OCI-LY1 (cell line): ENCODE measurements around the gene UBASH3B.
A peak's percentile ranks its signal among the peaks of the same experiment; 100 is the strongest.

Experiments used
- H2AFZ ChIP-seq: fragments of 200-600 bp; sonication (generic), shearing (Covaris generic); 2 replicates; pipeline ENCODE4 v1.6.0; 2014; ENCODE audit warnings: antibody characterized with exemption, mild to moderate bottlenecking, low read length
- H3F3A ChIP-seq: fragments of 200-600 bp; sonication (generic), shearing (Covaris generic); 2 replicates; pipeline ENCODE4 v1.6.0; 2014; ENCODE audit warnings: mild to moderate bottlenecking, antibody characterized with exemption, low read length, moderate library complexity; ENCODE audit not compliant: insufficient read depth
- H3K27ac ChIP-seq: fragments of 200-600 bp; sonication (generic); 2 replicates; pipeline ENCODE4 v1.5.1; 2014; ENCODE audit warnings: low read length, mixed run types, mild to moderate bottlenecking, low read depth; ENCODE audit not compliant: poor library complexity, severe bottlenecking
- H3K27me3 ChIP-seq: fragments of 200-600 bp; sonication (generic); 2 replicates; pipeline ENCODE4 v1.6.0; 2014; ENCODE audit warnings: antibody characterized with exemption, mild to moderate bottlenecking, low read length, moderate library complexity; ENCODE audit not compliant: insufficient read depth
- H3K36me3 ChIP-seq: fragments of 200-600 bp; sonication (generic); 2 replicates; pipeline ENCODE4 v1.6.1; 2014; ENCODE audit warnings: mild to moderate bottlenecking, antibody characterized with exemption, low read length, moderate library complexity, mixed read lengths; ENCODE audit not compliant: insufficient read depth
- H3K4me1 ChIP-seq: fragments of 200-600 bp; sonication (generic); 2 replicates; pipeline ENCODE4 v1.5.1; 2014; ENCODE audit warnings: mild to moderate bottlenecking, low read length, moderate library complexity; ENCODE audit not compliant: insufficient read depth, severe bottlenecking
- H3K4me2 ChIP-seq: fragments of 200-600 bp; sonication (generic), shearing (Covaris generic); 2 replicates; pipeline ENCODE4 v1.6.1; 2014; ENCODE audit warnings: low read length
- H3K4me3 ChIP-seq: fragments of 200-600 bp; sonication (generic); 2 replicates; pipeline ENCODE4 v1.5.1; 2014; ENCODE audit warnings: low read length, low read depth, mild to moderate bottlenecking, mixed read lengths; ENCODE audit not compliant: poor library complexity, severe bottlenecking
- H3K79me2 ChIP-seq: fragments of 200-600 bp; shearing (Covaris generic); 2 replicates; pipeline ENCODE4 v1.6.1; 2016; ENCODE audit warnings: mixed run types, low read length, mixed read lengths; ENCODE audit not compliant: insufficient read depth
- H3K9ac ChIP-seq: fragments of 200-600 bp; sonication (generic), shearing (Covaris generic); 2 replicates; pipeline ENCODE4 v1.6.1; 2014; ENCODE audit warnings: mild to moderate bottlenecking, low read length, mixed read lengths
- H3K9me2 ChIP-seq: fragments of 200-600 bp; sonication (generic), shearing (Covaris generic); 2 replicates; pipeline ENCODE4 v1.6.1; 2014; ENCODE audit warnings: low read depth, mild to moderate bottlenecking, low read length, mixed read lengths
- H3K9me3 ChIP-seq: fragments of 200-600 bp; shearing (Covaris generic); 2 replicates; pipeline ENCODE4 v1.6.1; 2014; ENCODE audit warnings: low read length, mixed read lengths
- H4K20me1 ChIP-seq: fragments of 200-600 bp; sonication (generic), shearing (Covaris generic); 2 replicates; pipeline ENCODE4 v1.6.0; 2016; ENCODE audit warnings: mild to moderate bottlenecking, low read length; ENCODE audit not compliant: insufficient read depth
- EZH2 ChIP-seq: fragments of 200-600 bp; sonication (generic), shearing (Covaris generic); IDR thresholded peaks from 2 replicates; pipeline ENCODE4 v1.8.0; 2017; ENCODE audit warnings: borderline replicate concordance, mixed run types, mild to moderate bottlenecking, antibody characterized with exemption, low read length, moderate library complexity, mixed read lengths
- TF ChIP-seq, protein P1 (sequence below): fragments of 200-600 bp; sonication (generic), shearing (Covaris generic); IDR thresholded peaks from 2 replicates; pipeline ENCODE4 v1.5.1; 2017; ENCODE audit warnings: mild to moderate bottlenecking, antibody characterized with exemption, low read length, moderate library complexity, mixed read lengths

UBASH3B gene

DNA sequence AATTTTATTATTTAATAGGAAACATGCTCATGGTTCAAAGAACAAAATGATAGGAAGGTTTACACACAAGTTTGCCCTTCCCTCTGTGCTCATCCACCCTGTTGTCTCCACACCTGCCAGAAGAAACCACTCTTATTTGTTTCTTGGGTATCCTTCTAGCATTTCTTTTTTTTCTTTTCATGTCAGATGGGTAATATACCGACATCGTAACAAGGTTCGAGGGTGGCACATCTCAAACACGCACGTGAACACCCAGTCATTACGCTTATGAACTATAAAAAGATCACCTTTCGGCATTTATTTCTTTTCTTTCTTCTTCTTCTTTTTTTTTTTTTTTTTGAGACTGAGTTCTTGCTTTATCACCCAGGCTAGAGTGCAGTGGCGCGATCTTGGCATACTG is 70.5 kb downstream of the UBASH3B start:
- TF ChIP-seq EZH2 = no peak
- TF ChIP-seq, protein P1, sequence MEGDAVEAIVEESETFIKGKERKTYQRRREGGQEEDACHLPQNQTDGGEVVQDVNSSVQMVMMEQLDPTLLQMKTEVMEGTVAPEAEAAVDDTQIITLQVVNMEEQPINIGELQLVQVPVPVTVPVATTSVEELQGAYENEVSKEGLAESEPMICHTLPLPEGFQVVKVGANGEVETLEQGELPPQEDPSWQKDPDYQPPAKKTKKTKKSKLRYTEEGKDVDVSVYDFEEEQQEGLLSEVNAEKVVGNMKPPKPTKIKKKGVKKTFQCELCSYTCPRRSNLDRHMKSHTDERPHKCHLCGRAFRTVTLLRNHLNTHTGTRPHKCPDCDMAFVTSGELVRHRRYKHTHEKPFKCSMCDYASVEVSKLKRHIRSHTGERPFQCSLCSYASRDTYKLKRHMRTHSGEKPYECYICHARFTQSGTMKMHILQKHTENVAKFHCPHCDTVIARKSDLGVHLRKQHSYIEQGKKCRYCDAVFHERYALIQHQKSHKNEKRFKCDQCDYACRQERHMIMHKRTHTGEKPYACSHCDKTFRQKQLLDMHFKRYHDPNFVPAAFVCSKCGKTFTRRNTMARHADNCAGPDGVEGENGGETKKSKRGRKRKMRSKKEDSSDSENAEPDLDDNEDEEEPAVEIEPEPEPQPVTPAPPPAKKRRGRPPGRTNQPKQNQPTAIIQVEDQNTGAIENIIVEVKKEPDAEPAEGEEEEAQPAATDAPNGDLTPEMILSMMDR = no peak
- Histone ChIP-seq H3K4me1 (peaks cover 13% of the 10 kb centered on the region), H3K9me3 (no peaks in the 10 kb centered on the region), H2AFZ (no peak overlapping the region), H3K36me3 (no peaks in the 10 kb centered on the region), H3K4me3 (no peak overlapping the region), H3K27ac (no peak overlapping the region), H4K20me1 (no peaks in the 10 kb centered on the region), H3K4me2 (no peak overlapping the region), H3K9ac (no peak overlapping the region), H3K9me2 (no peaks in the 10 kb centered on the region), H3K27me3 (no peaks in the 10 kb centered on the region), H3F3A (no peaks in the 10 kb centered on the region), H3K79me2 (no peaks in the 10 kb centered on the region)

DNA sequence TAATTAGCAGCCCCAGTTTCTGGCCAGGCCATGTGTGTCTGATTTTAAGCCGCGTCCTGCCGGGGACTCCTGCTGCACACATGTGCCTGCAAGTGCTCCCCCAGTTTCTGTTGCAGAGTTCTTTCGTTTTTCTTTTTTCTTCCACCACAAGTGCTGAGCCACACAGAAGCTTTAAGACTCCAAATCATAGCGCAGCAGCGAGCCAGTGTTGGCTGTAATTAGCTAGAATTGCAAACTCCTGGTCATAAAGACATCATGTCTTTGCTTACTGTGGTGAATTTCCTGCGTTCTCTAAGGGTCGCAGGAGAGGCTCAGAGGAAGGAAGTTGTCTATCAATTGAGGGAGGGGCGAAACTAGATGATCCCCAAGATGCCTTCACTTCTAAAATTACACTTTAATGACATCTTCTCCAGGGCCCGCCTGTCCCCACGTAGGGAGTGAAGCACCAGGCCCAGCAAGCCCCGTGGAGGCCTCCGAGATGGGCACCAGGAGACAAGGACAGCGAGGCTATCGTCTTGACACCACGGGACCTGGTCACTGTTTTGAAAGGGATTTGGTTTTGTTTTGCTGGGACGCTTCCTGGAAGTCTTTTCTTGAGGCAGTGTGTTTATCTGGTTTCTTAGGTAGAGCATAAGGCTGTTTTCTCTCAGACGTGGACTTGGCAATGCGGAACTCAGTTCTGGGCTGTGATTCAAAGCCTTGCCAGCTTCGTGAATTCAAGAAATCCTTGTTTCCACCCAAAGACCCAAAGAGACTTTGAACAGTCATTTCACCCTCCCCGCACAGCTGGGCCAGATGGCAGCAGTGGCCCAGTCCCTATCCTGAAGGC is 71.8 kb downstream of the UBASH3B start:
- Histone ChIP-seq H3K79me2 (no peaks in the 10 kb centered on the region), H3K4me2 (peak overlapping the region; percentile 32; the same call in 1 of the 2 replicates), H4K20me1 (no peaks in the 10 kb centered on the region), H3K36me3 (no peaks in the 10 kb centered on the region), H3K4me1 (peaks cover 16% of the 10 kb centered on the region), H3K9me2 (no peaks in the 10 kb centered on the region), H2AFZ (no peak overlapping the region), H3K27me3 (no peaks in the 10 kb centered on the region), H3K9ac (no peak overlapping the region), H3F3A (no peaks in the 10 kb centered on the region), H3K9me3 (no peaks in the 10 kb centered on the region), H3K4me3 (no peak overlapping the region), H3K27ac (no peak overlapping the region)
- TF ChIP-seq, protein P1 = no peak
- TF ChIP-seq EZH2 = no peak

DNA sequence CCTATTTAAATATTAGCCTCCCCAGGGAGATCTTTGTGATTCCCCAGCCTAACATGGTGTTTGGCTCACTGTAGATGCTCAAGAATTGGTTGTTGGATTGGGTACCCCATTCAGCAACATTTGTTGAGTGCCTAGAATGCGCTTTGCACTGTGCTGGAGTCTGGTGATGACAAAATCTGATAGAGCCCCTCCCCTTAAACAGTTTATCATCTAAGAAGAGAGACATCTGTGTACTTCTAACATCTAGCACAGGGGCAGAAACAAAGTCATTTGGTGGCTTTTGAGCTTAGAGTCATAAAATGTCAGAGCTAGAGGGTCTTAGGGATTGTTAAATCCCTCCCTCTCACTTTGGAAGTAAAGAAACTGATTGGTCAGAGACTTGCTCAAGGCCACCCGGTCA is 73.0 kb downstream of the UBASH3B start:
- TF ChIP-seq, protein P1 = no peak
- no peak overlapping the region for H3K9ac ChIP-seq
- no peaks in the 10 kb centered on the region for H4K20me1 ChIP-seq
- H3K4me2 ChIP-seq = no peak overlapping the region
- no peaks in the 10 kb centered on the region for H3K9me3 ChIP-seq
- no peaks in the 10 kb centered on the region for H3K9me2 ChIP-seq
- H3K27ac ChIP-seq = no peak overlapping the region
- peaks cover 16% of the 10 kb centered on the region for H3K4me1 ChIP-seq
- no peak overlapping the region for H2AFZ ChIP-seq
- H3K27me3 ChIP-seq = no peaks in the 10 kb centered on the region
- no peaks in the 10 kb centered on the region for H3F3A ChIP-seq
- no peaks in the 10 kb centered on the region for H3K36me3 ChIP-seq
- H3K79me2 ChIP-seq = no peaks in the 10 kb centered on the region
- H3K4me3 ChIP-seq = no peak overlapping the region
